ENCODE measurements around the gene IAPP. TPM values are rescaled to one million over a fixed set of nuclear protein-coding genes. Genes with fewer than 3 reads are reported as not detected.
"Not testable (repeated sequence)": the region's sequence is repeated elsewhere in the genome, so short reads cannot be mapped to it uniquely, and the experiment has no call there.

Gene IAPP
- total and polyA plus RNA-seq, 8 donors, result not detected

GRCh38 chr12:21413369-21414277 lies 40.9 kb downstream of the IAPP start:
- Histone ChIP-seq H3K4me1 (no peaks in the 10 kb centered on the region), H3K9me3 (no peaks in the 10 kb centered on the region), H3K27ac (no peak overlapping the region), H3K27me3 (no peaks in the 10 kb centered on the region), H3K36me3 (no peaks in the 10 kb centered on the region), H3K4me3 (no peak overlapping the region)
- intact Hi-C loops (cut with DNase I), result no loop called here
- peak in 1 of 4 donors; percentile 8 for DNase-seq
- no peak for ATAC-seq
- TF ChIP-seq CTCF (IDR thresholded peaks at IDR 0.05), result no peak

GRCh38 chr12:21416511-21417121 lies 43.9 kb downstream of the IAPP start:
- H3K36me3 ChIP-seq, result no peaks in the 10 kb centered on the region
- no peak for DNase-seq
- no peaks in the 10 kb centered on the region for H3K9me3 ChIP-seq
- no peak for ATAC-seq
- no peak overlapping the region for H3K27ac ChIP-seq
- no peak overlapping the region for H3K4me3 ChIP-seq
- TF ChIP-seq CTCF (IDR thresholded peaks at IDR 0.05), result no peak
- no peaks in the 10 kb centered on the region for H3K4me1 ChIP-seq
- intact Hi-C loops (cut with DNase I), result no loop called here
- H3K27me3 ChIP-seq, result no peaks in the 10 kb centered on the region

GRCh38 chr12:21418398-21418797 lies 45.7 kb downstream of the IAPP start:
- H3K27me3 ChIP-seq; DNase-seq; H3K4me3 ChIP-seq; H3K27ac ChIP-seq; H3K9me3 ChIP-seq; intact Hi-C loops (cut with DNase I); H3K4me1 ChIP-seq; H3K36me3 ChIP-seq; ATAC-seq: not testable (repeated sequence)

- intact Hi-C loops (cut with DNase I); H3K9me3 ChIP-seq; H3K27ac ChIP-seq; H3K27me3 ChIP-seq; H3K4me3 ChIP-seq; ATAC-seq; H3K4me1 ChIP-seq; H3K36me3 ChIP-seq: not testable (repeated sequence)
- peak in 1 of 4 donors; percentile 12 for DNase-seq
Measured at GRCh38 chr12:21419009-21419699, 46.5 kb downstream of the IAPP start.

- H3K4me3 ChIP-seq, result no peak overlapping the region
- H3K27me3 ChIP-seq, result no peaks in the 10 kb centered on the region
- ATAC-seq (no peak), DNase-seq (no peak)
- no peaks in the 10 kb centered on the region for H3K36me3 ChIP-seq
- intact Hi-C loops (cut with DNase I), result no loop called here
- H3K27ac ChIP-seq, result no peak overlapping the region
- no peaks in the 10 kb centered on the region for H3K9me3 ChIP-seq
- no peak for TF ChIP-seq CTCF (IDR thresholded peaks at IDR 0.05)
- H3K4me1 ChIP-seq, result no peaks in the 10 kb centered on the region
Measured at GRCh38 chr12:21428241-21428640, 55.5 kb downstream of the IAPP start.

Other genes with a start within 250 kb of the IAPP start
- gene SLCO1B1, start 241.7 kb upstream of the IAPP start, total RNA-seq, result not detected
- gene SLCO1B1, start 241.7 kb upstream of the IAPP start, polyA plus RNA-seq (ENCODE audit: insufficient read length in 6 of 6), result not detected
- gene SLCO1A2, start 38.0 kb upstream of the IAPP start, total RNA-seq, result under 1 TPM in 1 of 2 donors, not detected in 1; 0.03 TPM
- under 1 TPM; 0.08 to 0.51 (median 0.28) TPM for gene SLCO1A2, start 38.0 kb upstream of the IAPP start, polyA plus RNA-seq (ENCODE audit: insufficient read length in 6 of 6)
- gene PYROXD1, start 64.8 kb downstream of the IAPP start, total RNA-seq, result 10 to 100 TPM; 18.9 to 19.8 TPM
- 10 to 100 TPM; 16.9 to 22.2 (median 19.8) TPM for gene PYROXD1, start 64.8 kb downstream of the IAPP start, polyA plus RNA-seq (ENCODE audit: insufficient read length in 6 of 6)
- 10 to 100 TPM; 34.4 to 42.1 TPM for gene RECQL, start 128.7 kb downstream of the IAPP start, total RNA-seq
- 10 to 100 TPM; 32.1 to 37.8 (median 35.0) TPM for gene RECQL, start 128.7 kb downstream of the IAPP start, polyA plus RNA-seq (ENCODE audit: insufficient read length in 6 of 6)
- gene GOLT1B, start 128.9 kb downstream of the IAPP start, total RNA-seq, result 10 to 100 TPM; 43.8 to 51.9 TPM
- gene GOLT1B, start 128.9 kb downstream of the IAPP start, polyA plus RNA-seq (ENCODE audit: insufficient read length in 6 of 6), result 10 to 100 TPM; 33.9 to 41.7 (median 39.5) TPM
- gene SPX, start 153.4 kb downstream of the IAPP start, total RNA-seq, result under 1 TPM; 0.44 to 0.79 TPM
- gene SPX, start 153.4 kb downstream of the IAPP start, polyA plus RNA-seq (ENCODE audit: insufficient read length in 6 of 6), result 10 to 100 TPM in 4 of 6 donors, 1 to 10 TPM in 2; 8.1 to 13.5 (median 11.0) TPM
- gene GYS2, start 231.9 kb downstream of the IAPP start, total RNA-seq, result not detected
- gene GYS2, start 231.9 kb downstream of the IAPP start, polyA plus RNA-seq (ENCODE audit: insufficient read length in 6 of 6), result under 1 TPM in 4 of 6 donors, not detected in 2; 0.07 to 0.42 (median 0.32) TPM

Measured in left lung (tissue), 10 donors.